OCI-LY1 (cell line): Measurements from ENCODE around the gene EHD2.

ENCODE experiments used
- H2AFZ ChIP-seq: fragments of 200-600 bp; sonication (generic), shearing (Covaris generic); 2 replicates; pipeline ENCODE4 v1.6.0; 2014; ENCODE audit warnings: antibody characterized with exemption, mild to moderate bottlenecking, low read length
- H3F3A ChIP-seq: fragments of 200-600 bp; sonication (generic), shearing (Covaris generic); 2 replicates; pipeline ENCODE4 v1.6.0; 2014; ENCODE audit warnings: mild to moderate bottlenecking, antibody characterized with exemption, low read length, moderate library complexity; ENCODE audit not compliant: insufficient read depth
- H3K27ac ChIP-seq: fragments of 200-600 bp; sonication (generic); 2 replicates; pipeline ENCODE4 v1.5.1; 2014; ENCODE audit warnings: low read length, mixed run types, mild to moderate bottlenecking, low read depth; ENCODE audit not compliant: poor library complexity, severe bottlenecking
- H3K27me3 ChIP-seq: fragments of 200-600 bp; sonication (generic); 2 replicates; pipeline ENCODE4 v1.6.0; 2014; ENCODE audit warnings: antibody characterized with exemption, mild to moderate bottlenecking, low read length, moderate library complexity; ENCODE audit not compliant: insufficient read depth
- H3K36me3 ChIP-seq: fragments of 200-600 bp; sonication (generic); 2 replicates; pipeline ENCODE4 v1.6.1; 2014; ENCODE audit warnings: mild to moderate bottlenecking, antibody characterized with exemption, low read length, moderate library complexity, mixed read lengths; ENCODE audit not compliant: insufficient read depth
- H3K4me1 ChIP-seq: fragments of 200-600 bp; sonication (generic); 2 replicates; pipeline ENCODE4 v1.5.1; 2014; ENCODE audit warnings: mild to moderate bottlenecking, low read length, moderate library complexity; ENCODE audit not compliant: insufficient read depth, severe bottlenecking
- H3K4me2 ChIP-seq: fragments of 200-600 bp; sonication (generic), shearing (Covaris generic); 2 replicates; pipeline ENCODE4 v1.6.1; 2014; ENCODE audit warnings: low read length
- H3K4me3 ChIP-seq: fragments of 200-600 bp; sonication (generic); 2 replicates; pipeline ENCODE4 v1.5.1; 2014; ENCODE audit warnings: low read length, low read depth, mild to moderate bottlenecking, mixed read lengths; ENCODE audit not compliant: poor library complexity, severe bottlenecking
- H3K79me2 ChIP-seq: fragments of 200-600 bp; shearing (Covaris generic); 2 replicates; pipeline ENCODE4 v1.6.1; 2016; ENCODE audit warnings: mixed run types, low read length, mixed read lengths; ENCODE audit not compliant: insufficient read depth
- H3K9ac ChIP-seq: fragments of 200-600 bp; sonication (generic), shearing (Covaris generic); 2 replicates; pipeline ENCODE4 v1.6.1; 2014; ENCODE audit warnings: mild to moderate bottlenecking, low read length, mixed read lengths
- H3K9me2 ChIP-seq: fragments of 200-600 bp; sonication (generic), shearing (Covaris generic); 2 replicates; pipeline ENCODE4 v1.6.1; 2014; ENCODE audit warnings: low read depth, mild to moderate bottlenecking, low read length, mixed read lengths
- H3K9me3 ChIP-seq: fragments of 200-600 bp; shearing (Covaris generic); 2 replicates; pipeline ENCODE4 v1.6.1; 2014; ENCODE audit warnings: low read length, mixed read lengths
- H4K20me1 ChIP-seq: fragments of 200-600 bp; sonication (generic), shearing (Covaris generic); 2 replicates; pipeline ENCODE4 v1.6.0; 2016; ENCODE audit warnings: mild to moderate bottlenecking, low read length; ENCODE audit not compliant: insufficient read depth
- CTCF ChIP-seq: fragments of 200-600 bp; sonication (generic), shearing (Covaris generic); IDR thresholded peaks from 2 replicates; pipeline ENCODE4 v1.5.1; 2017; ENCODE audit warnings: mild to moderate bottlenecking, antibody characterized with exemption, low read length, moderate library complexity, mixed read lengths
- EZH2 ChIP-seq: fragments of 200-600 bp; sonication (generic), shearing (Covaris generic); IDR thresholded peaks from 2 replicates; pipeline ENCODE4 v1.8.0; 2017; ENCODE audit warnings: borderline replicate concordance, mixed run types, mild to moderate bottlenecking, antibody characterized with exemption, low read length, moderate library complexity, mixed read lengths

EHD2 gene

GRCh38 chr19:47754206-47755064 is 41.2 kb downstream of the EHD2 start:
- H3K4me1 ChIP-seq: no peaks in the 10 kb centered on the region
- no peaks in the 10 kb centered on the region for H3K9me2 ChIP-seq
- no peak overlapping the region for H3K27ac ChIP-seq
- TF ChIP-seq CTCF: no peak
- H3K9ac ChIP-seq: no peak overlapping the region
- no peaks in the 10 kb centered on the region for H3K27me3 ChIP-seq
- H3F3A ChIP-seq: no peaks in the 10 kb centered on the region
- no peak overlapping the region for H3K4me2 ChIP-seq
- H2AFZ ChIP-seq: no peak overlapping the region
- no peaks in the 10 kb centered on the region for H4K20me1 ChIP-seq
- H3K4me3 ChIP-seq: no peak overlapping the region
- H3K79me2 ChIP-seq: no peaks in the 10 kb centered on the region
- peaks cover 96% of the 10 kb centered on the region for H3K36me3 ChIP-seq
- no peaks in the 10 kb centered on the region for H3K9me3 ChIP-seq

GRCh38 chr19:47755065-47755761 is 42.0 kb downstream of the EHD2 start:
- Histone ChIP-seq H2AFZ (no peak overlapping the region), H3F3A (no peaks in the 10 kb centered on the region), H4K20me1 (no peaks in the 10 kb centered on the region), H3K4me2 (no peak overlapping the region), H3K79me2 (no peaks in the 10 kb centered on the region), H3K36me3 (peaks cover 88% of the 10 kb centered on the region), H3K9me2 (no peaks in the 10 kb centered on the region), H3K27me3 (no peaks in the 10 kb centered on the region), H3K9me3 (no peaks in the 10 kb centered on the region), H3K4me1 (no peaks in the 10 kb centered on the region), H3K9ac (no peak overlapping the region), H3K4me3 (no peak overlapping the region), H3K27ac (no peak overlapping the region)
- TF ChIP-seq CTCF (no peak), EZH2 (no peak)

GRCh38 chr19:47755762-47756626 is 42.8 kb downstream of the EHD2 start:
- Histone ChIP-seq H3K4me1 (no peaks in the 10 kb centered on the region), H3K4me2 (no peak overlapping the region), H3K36me3 (peaks cover 80% of the 10 kb centered on the region), H3K9me3 (no peaks in the 10 kb centered on the region), H3K79me2 (no peaks in the 10 kb centered on the region), H3F3A (no peaks in the 10 kb centered on the region), H3K9me2 (no peaks in the 10 kb centered on the region), H3K9ac (no peak overlapping the region), H3K27ac (no peak overlapping the region), H3K27me3 (no peaks in the 10 kb centered on the region), H2AFZ (no peak overlapping the region), H4K20me1 (no peaks in the 10 kb centered on the region), H3K4me3 (no peak overlapping the region)
- TF ChIP-seq CTCF (no peak), EZH2 (no peak)
